Stimulated activated naive B cell treated with anti-CD40 and anti-IgM and Interleukin-4, amounts not matched to agents 10 μg/mL and 1 μg/mL and 100 μg/mL, for 72 hours (primary cell): Measurements from ENCODE around the gene SGSH.
"Not testable (repeated sequence)": the region's sequence is repeated elsewhere in the genome, so short reads cannot be mapped to it uniquely, and the experiment has no call there.

Experiments
- ATAC-seq, 2 donors: fragments of 150-1000 bp; cut with Tn5 transposase; replicated peaks; 2 replicates each; pipeline ENCODE4 v1.10.0; 2021; ENCODE audit warnings: moderate library complexity in 1 of 2
- DNase-seq: peaks from one replicate; pipeline ENCODE4 v3.0.0; 2021
- H3K27ac Mint-ChIP-seq: one replicate; pipeline ENCODE4 v1.8.0; 2022; ENCODE audit warnings: mild to moderate bottlenecking, mixed read lengths
- H3K27me3 Mint-ChIP-seq, 2 donors: one replicate each; pipeline ENCODE4 v1.8.0; 2022; ENCODE audit warnings: mixed read lengths in 2 of 2
- H3K36me3 Mint-ChIP-seq, 2 donors: one replicate each; pipeline ENCODE4 v1.8.0; 2022; ENCODE audit warnings: mixed read lengths in 2 of 2, mild to moderate bottlenecking in 1 of 2
- H3K4me1 Mint-ChIP-seq, 2 donors: one replicate each; pipeline ENCODE4 v1.8.0; 2022; ENCODE audit warnings: mixed read lengths in 2 of 2, mild to moderate bottlenecking in 1 of 2
- H3K4me3 Mint-ChIP-seq, 2 donors: one replicate each; pipeline ENCODE4 v1.8.0; 2022; ENCODE audit warnings: mild to moderate bottlenecking in 2 of 2, mixed read lengths in 2 of 2, moderate library complexity in 1 of 2
- H3K9me3 Mint-ChIP-seq, 2 donors: one replicate each; pipeline ENCODE4 v1.8.0; 2022; ENCODE audit warnings: mixed read lengths in 2 of 2, mild to moderate bottlenecking in 1 of 2

The SGSH gene

DNA sequence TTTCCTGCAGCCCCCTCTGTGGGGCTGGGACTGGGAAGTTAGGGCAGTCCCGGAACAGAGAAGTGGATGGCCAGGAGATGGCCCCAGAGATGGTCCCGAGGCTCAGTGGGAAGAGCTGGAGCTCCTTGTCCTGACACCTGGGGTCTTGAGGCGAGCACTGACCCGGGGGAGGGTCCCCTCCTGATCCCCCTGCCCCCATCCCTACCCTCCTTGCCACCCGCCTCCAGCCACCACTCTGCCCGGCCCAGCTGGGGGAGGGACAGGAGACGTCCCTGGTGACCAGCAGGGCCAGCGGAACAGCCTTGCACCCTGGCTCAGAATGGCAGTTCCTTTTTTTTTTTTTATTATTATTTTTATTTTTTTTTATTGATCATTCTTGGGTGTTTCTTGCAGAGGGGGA is 26.6 kb upstream of the SGSH start:
- Mint-ChIP-seq H3K36me3 (peaks cover 7 to 17% of the 10 kb centered on the region in 2 donors), H3K9me3 (no peaks in the 10 kb centered on the region), H3K4me1 (peaks cover 0 to 2% of the 10 kb centered on the region in 2 donors), H3K27ac (no peak overlapping the region), H3K27me3 (no peaks in the 10 kb centered on the region), H3K4me3 (no peak overlapping the region)
- ATAC-seq (no peak), DNase-seq (no peak)

DNA sequence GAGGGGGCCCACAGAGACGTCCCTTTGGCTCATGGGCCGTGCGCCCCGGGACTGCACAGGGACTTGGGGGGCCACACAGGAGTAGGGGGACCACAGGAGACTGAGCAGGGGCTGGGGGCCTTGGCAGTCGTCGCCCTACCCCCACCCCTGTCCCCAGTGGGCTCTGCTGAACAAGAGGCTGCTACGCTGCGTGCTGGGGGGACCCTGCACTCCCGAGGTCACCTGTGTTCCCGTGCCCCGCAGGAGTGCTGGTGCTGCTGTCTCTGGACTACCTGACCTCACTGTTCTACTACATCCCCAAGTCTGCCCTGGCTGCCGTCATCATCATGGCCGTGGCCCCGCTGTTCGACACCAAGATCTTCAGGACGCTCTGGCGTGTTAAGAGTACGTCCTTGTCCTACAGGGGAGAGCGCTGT is 26.1 kb upstream of the SGSH start:
- peaks cover 0 to 2% of the 10 kb centered on the region in 2 donors for H3K4me1 Mint-ChIP-seq
- H3K27ac Mint-ChIP-seq: no peak overlapping the region
- peaks cover 7 to 20% of the 10 kb centered on the region in 2 donors for H3K36me3 Mint-ChIP-seq
- H3K27me3 Mint-ChIP-seq: no peaks in the 10 kb centered on the region
- no peak for DNase-seq
- no peaks in the 10 kb centered on the region for H3K9me3 Mint-ChIP-seq
- ATAC-seq: no peak
- H3K4me3 Mint-ChIP-seq: no peak overlapping the region

DNA sequence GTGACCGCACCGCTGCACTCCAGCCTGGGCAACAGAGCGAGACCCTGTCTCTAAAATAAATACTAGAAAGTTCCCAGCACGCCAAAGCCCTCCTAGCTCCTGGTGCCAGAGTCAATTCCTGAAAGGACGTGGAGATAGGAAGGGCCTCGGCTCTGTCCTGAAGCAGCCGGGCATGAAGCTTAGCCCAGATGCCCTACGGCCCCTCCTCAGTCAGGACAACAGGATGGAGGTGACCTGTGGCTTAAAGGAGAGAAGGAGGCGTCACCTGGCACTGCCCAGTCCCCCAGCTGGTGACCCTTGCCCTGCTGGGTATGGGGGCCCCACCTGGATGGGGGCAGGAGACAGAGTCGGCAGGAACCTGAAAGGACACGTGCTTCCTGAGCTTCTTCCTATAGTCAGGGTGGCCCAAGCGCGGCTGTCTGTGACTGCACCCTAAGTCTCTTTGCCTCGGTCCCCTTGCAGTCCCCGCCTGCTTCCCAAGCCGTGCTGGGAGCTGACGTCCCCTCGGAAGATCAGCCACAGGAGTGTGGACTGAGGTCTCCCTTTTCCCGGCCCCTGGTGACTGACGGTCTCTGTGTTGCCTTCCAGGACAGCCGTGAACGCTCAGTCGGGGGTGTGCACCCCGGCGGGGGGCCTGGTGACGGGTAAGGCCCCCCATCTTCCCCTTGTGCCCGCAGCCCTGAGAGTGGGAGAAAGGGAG is 25.6 kb upstream of the SGSH start:
- peaks cover 7 to 22% of the 10 kb centered on the region in 2 donors for H3K36me3 Mint-ChIP-seq
- H3K9me3 Mint-ChIP-seq: no peaks in the 10 kb centered on the region
- H3K4me3 Mint-ChIP-seq: no peak overlapping the region
- no peak for DNase-seq
- peaks cover 0 to 2% of the 10 kb centered on the region in 2 donors for H3K4me1 Mint-ChIP-seq
- no peak for ATAC-seq
- no peak overlapping the region for H3K27ac Mint-ChIP-seq
- no peaks in the 10 kb centered on the region for H3K27me3 Mint-ChIP-seq

DNA sequence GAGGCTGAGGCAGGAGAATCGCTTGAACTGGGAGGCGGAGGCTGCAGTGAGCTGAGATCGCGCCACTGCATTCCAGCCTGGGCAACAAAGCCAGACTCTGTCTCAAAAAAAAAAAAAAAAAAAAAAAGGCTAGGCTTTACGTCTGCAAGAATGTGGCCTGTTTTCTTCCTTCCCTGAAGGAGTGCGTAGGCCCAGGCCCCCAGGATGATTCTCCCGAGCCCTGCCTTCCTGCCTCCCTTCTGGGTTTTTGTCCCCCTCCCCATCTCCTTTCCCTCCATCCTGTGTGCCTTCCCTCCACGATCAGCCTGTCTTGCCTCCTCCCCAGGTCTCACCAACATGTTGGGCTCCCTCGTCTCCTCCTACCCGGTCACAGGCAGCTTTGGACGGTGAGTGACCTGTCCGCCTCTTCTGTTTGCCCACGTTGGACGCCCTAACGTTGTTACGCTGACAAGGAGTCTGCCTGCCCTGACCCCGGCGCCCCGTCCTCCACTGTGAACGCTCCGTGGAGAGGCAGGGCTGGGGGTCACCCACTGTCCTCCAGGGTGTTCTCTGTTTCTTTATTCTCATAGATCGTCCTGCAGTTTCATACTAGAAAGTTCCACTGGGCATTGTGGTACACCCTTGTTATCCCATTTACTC is 24.9 kb upstream of the SGSH start:
- H3K9me3 Mint-ChIP-seq: no peaks in the 10 kb centered on the region
- H3K36me3 Mint-ChIP-seq: peaks cover 7 to 22% of the 10 kb centered on the region in 2 donors
- peaks cover 0 to 2% of the 10 kb centered on the region in 2 donors for H3K4me1 Mint-ChIP-seq
- DNase-seq (no peak), ATAC-seq (no peak)
- H3K27ac Mint-ChIP-seq: no peak overlapping the region
- no peaks in the 10 kb centered on the region for H3K27me3 Mint-ChIP-seq
- no peak overlapping the region for H3K4me3 Mint-ChIP-seq

DNA sequence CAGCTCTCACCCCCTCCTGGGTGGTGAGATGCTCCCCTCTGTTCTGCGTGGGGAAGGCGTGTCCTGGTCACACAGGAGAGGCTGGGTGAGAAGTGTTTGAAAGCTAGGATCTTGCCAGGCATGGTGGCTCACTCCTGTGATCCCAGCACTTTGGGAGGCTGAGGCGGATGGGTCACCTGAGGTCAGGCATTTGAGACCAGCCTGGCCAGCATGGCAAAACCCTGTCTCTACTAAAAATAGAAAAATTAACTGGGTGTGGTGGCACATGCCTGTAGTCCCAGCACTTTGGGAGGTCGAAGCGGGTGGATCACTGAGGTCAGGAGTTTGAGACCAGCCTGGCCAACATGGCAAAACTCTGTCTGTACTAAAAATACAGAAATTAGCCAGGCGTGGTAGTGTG is 24.3 kb upstream of the SGSH start:
- ATAC-seq, H3K4me1 Mint-ChIP-seq, DNase-seq, H3K27ac Mint-ChIP-seq, H3K4me3 Mint-ChIP-seq, H3K27me3 Mint-ChIP-seq, H3K9me3 Mint-ChIP-seq: not testable (repeated sequence)
- peaks cover 7 to 22% of the 10 kb centered on the region in 2 donors for H3K36me3 Mint-ChIP-seq

DNA sequence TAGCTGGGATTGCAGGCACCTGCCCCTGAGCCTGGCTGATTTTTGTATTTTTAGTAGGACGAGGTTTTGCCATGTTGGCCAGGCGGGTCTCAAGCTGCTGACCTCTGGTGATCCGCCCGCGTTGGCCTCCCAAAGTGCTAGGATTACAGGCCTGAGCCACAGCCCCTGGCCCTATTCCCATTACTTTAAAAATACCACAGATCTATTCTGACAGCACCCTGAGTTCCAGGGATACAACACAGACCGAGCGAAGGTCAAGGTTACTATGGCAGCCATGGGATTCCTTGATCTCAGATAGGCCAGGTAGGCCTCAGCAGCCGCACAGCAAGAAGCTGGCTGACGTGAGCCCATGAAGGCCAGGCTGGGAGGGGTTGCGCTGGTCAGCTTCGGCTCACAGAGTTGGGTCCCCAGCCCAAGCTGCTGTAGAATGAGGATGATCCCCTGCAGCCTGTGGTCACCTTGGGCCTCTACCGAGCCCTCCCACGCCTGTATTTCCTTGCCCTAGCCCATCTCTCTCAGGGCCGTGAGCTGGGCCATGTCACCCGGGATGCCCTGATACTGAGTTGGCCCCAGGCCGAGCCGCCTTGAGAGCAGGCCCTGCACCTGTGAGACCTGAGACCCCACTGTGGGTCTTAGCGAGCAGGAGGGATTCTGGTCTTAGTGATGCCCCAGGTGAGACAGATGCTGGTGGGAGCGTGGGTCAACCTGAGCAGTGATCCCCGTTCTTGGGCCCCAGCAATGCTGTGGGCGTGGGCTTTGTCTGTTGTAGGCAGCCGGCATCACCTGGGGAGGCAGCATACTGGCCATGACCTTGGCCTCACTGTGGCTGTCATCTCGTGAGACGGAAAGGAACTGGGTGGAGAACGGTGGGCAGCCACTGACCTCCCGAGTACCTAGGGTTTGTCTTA is 23.6 kb upstream of the SGSH start:
- H3K9me3 Mint-ChIP-seq: no peaks in the 10 kb centered on the region
- H3K36me3 Mint-ChIP-seq: peaks cover 7 to 22% of the 10 kb centered on the region in 2 donors
- H3K27ac Mint-ChIP-seq: no peak overlapping the region
- ATAC-seq (no peak), DNase-seq (no peak)
- H3K27me3 Mint-ChIP-seq: no peaks in the 10 kb centered on the region
- peaks cover 0 to 2% of the 10 kb centered on the region in 2 donors for H3K4me1 Mint-ChIP-seq
- no peak overlapping the region for H3K4me3 Mint-ChIP-seq

DNA sequence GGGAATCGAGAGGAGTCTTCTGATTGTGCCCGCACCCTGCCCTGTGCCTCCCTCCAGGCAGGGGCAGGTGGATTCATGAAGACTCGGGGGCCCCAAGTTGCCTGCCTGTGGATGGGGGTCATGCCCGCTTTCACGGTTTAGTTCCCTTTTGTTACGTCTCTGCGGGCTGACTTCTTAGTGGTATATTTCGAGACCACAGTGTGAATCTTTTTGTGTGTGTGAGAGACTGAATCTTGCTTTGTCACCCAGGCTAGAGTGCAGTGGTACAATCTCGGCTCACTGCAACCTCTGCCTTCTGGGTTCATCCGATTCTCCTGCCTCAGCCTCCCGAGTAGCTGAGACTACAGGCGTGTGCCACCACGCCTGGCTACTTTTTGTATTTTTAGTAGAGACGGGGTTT is 22.4 kb upstream of the SGSH start:
- no peak overlapping the region for H3K4me3 Mint-ChIP-seq
- no peak overlapping the region for H3K27ac Mint-ChIP-seq
- DNase-seq (no peak), ATAC-seq (no peak)
- peaks cover 0 to 2% of the 10 kb centered on the region in 2 donors for H3K4me1 Mint-ChIP-seq
- H3K9me3 Mint-ChIP-seq: no peaks in the 10 kb centered on the region
- H3K36me3 Mint-ChIP-seq: peaks cover 10 to 30% of the 10 kb centered on the region in 2 donors
- no peaks in the 10 kb centered on the region for H3K27me3 Mint-ChIP-seq

DNA sequence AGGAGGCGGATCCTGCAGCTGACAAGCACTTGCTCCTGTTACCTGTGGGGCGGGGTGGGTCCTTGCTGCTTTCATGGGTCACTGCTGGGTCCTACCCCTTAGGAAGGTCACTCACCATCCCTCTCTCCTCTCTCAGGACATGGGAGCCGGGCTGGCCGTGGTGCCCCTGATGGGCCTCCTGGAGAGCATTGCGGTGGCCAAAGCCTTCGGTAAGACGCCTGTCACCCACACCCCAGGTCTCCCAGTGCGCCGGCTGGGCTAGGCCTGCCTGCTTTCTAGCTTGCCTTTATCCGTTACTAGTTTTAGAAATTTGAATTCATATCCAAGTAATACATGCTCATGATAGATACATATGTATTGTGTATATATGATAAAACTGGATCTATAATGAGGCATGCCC is 17.3 kb upstream of the SGSH start:
- Mint-ChIP-seq H3K9me3 (peaks cover 7 to 8% of the 10 kb centered on the region in 2 donors), H3K4me3 (no peak overlapping the region), H3K27me3 (no peaks in the 10 kb centered on the region), H3K4me1 (no peaks in the 10 kb centered on the region), H3K27ac (no peak overlapping the region), H3K36me3 (peaks cover 32 to 43% of the 10 kb centered on the region in 2 donors)
- no peak for ATAC-seq
- no peak for DNase-seq

DNA sequence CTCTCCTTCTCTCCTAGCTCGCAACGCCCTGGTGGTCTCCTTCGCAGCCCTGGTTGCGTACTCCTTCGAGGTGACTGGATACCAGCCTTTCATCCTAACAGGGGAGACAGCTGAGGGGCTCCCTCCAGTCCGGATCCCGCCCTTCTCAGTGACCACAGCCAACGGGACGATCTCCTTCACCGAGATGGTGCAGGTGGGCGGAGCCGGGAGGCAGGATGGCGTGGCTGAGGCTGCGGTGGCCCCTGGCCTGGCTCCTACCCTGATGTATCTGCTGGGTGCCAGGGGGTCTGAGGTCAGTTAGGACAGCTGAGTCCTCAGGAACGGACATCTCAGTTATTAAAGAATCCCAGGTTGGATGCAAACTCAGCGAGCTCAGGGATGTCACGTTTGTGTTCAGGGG is 16.8 kb upstream of the SGSH start:
- no peak for ATAC-seq
- no peaks in the 10 kb centered on the region for H3K27me3 Mint-ChIP-seq
- peaks cover 7 to 12% of the 10 kb centered on the region in 2 donors for H3K9me3 Mint-ChIP-seq
- no peak overlapping the region for H3K4me3 Mint-ChIP-seq
- no peak for DNase-seq
- H3K4me1 Mint-ChIP-seq: no peaks in the 10 kb centered on the region
- no peak overlapping the region for H3K27ac Mint-ChIP-seq
- peaks cover 33 to 47% of the 10 kb centered on the region in 2 donors for H3K36me3 Mint-ChIP-seq

DNA sequence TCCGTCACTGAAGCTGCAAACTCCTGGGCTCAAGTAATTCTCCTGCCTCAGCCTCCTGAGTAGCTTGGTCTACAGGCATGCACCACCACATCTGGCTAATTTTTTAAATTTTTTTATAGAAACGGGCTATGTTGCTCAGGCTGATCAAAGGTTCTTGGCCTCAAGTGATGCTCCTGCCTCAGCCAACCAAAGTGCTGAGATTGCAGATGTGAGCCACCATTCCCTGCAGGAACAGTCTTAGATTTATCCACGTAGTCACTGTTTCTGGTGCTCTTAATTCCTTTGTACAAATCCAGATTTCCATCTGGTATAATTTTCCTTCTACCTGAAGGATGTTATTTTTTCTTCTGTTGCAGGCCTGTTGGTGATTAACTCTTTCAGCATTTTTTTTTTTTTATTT is 13.1 kb upstream of the SGSH start:
- no peak overlapping the region for H3K27ac Mint-ChIP-seq
- ATAC-seq: no peak
- peaks cover 11 to 15% of the 10 kb centered on the region in 2 donors for H3K9me3 Mint-ChIP-seq
- H3K36me3 Mint-ChIP-seq: peaks cover 40 to 48% of the 10 kb centered on the region in 2 donors
- no peaks in the 10 kb centered on the region for H3K4me1 Mint-ChIP-seq
- no peak for DNase-seq
- no peaks in the 10 kb centered on the region for H3K27me3 Mint-ChIP-seq
- no peak overlapping the region for H3K4me3 Mint-ChIP-seq

DNA sequence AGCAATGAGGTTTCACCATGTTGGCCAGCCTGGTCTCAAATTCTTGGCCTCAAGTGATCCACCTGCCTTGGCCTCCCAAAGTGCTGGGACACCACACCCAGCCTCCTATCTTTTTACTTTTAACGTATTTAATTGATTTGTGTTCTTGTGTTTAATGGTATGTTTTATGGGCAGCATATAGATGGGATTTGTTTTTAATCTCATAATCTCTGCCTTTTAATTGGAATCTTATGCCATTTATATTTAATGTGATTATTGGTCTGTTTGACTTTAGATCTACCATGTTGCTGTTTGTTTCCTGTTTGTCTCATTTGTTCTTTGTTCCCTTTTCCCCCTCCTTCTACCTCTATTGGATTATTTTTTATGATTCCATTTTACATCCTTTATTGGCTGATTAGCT is 12.3 kb upstream of the SGSH start:
- no peak for DNase-seq
- H3K27ac Mint-ChIP-seq: no peak overlapping the region
- no peaks in the 10 kb centered on the region for H3K4me1 Mint-ChIP-seq
- no peaks in the 10 kb centered on the region for H3K27me3 Mint-ChIP-seq
- H3K9me3 Mint-ChIP-seq: peaks cover 11 to 15% of the 10 kb centered on the region in 2 donors
- no peak overlapping the region for H3K4me3 Mint-ChIP-seq
- ATAC-seq: no peak
- peaks cover 35 to 43% of the 10 kb centered on the region in 2 donors for H3K36me3 Mint-ChIP-seq

DNA sequence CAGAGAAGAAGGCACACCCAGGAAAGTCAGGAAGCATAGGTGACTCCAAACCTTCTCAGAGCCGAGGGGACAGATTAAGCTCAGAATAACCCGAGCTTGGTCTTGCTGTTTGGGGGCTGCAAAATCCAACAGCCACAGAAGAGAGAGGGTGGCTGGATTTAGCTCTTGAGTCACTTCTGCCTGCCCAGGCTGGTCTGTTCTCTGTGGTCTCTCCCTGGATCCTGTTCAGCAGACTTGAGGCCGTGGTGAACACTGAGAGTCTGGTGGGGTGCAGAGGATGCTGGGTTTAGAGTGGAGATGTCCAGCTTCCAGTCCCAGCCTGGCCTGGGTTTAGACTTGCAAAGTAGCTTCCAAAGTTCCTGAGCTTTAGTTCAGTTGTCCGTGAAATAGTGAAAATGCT is 8.9 kb upstream of the SGSH start:
- no peak overlapping the region for H3K27ac Mint-ChIP-seq
- ATAC-seq (no peak), DNase-seq (no peak)
- H3K27me3 Mint-ChIP-seq: peaks cover 3 to 4% of the 10 kb centered on the region in 2 donors
- H3K9me3 Mint-ChIP-seq: peaks cover 8 to 15% of the 10 kb centered on the region in 2 donors
- no peak overlapping the region for H3K4me3 Mint-ChIP-seq
- H3K36me3 Mint-ChIP-seq: peaks cover 23 to 28% of the 10 kb centered on the region in 2 donors
- H3K4me1 Mint-ChIP-seq: peaks cover 2% of the 10 kb centered on the region in 2 donors

DNA sequence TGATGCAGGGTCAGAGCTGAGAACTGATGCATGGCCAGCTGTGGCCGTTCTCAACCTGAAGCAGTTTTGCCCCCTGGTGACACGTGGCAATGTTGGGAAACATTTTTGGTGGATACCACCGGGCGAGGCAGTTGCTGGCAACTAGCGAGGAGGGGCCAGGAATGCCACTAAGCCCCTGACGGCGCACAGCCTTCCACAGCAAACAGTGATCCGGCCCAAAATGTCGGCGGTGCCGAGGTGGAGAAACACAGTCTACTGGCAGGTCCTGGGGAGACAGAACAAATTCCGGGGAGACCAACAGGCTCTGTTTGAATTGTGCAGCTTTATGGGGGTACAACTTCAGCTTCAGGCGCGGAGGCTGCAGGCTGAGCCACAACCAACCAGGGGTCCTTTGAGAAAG is 8.3 kb upstream of the SGSH start:
- peaks cover 5 to 6% of the 10 kb centered on the region in 2 donors for H3K27me3 Mint-ChIP-seq
- no peak overlapping the region for H3K4me3 Mint-ChIP-seq
- ATAC-seq: no peak
- peaks cover 21 to 28% of the 10 kb centered on the region in 2 donors for H3K36me3 Mint-ChIP-seq
- H3K27ac Mint-ChIP-seq: no peak overlapping the region
- peaks cover 8 to 13% of the 10 kb centered on the region in 2 donors for H3K9me3 Mint-ChIP-seq
- peaks cover 4 to 5% of the 10 kb centered on the region in 2 donors for H3K4me1 Mint-ChIP-seq
- DNase-seq: no peak

DNA sequence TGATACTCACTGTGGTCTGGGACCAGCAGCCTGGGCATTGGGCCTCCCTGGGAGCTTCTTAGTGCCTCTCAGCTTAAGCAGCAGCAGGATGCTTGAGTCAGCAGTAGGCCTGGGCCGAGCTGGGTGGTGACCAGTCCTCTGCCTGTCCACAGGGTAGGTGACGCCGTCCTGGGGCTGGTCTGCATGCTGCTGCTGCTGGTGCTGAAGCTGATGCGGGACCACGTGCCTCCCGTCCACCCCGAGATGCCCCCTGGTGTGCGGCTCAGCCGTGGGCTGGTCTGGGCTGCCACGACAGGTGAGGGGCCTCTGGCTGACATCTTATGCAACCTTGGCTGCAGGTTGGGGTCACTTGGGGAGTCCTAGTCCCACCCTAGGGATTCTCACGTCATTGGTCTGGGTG is 7.5 kb upstream of the SGSH start:
- no peak overlapping the region for H3K27ac Mint-ChIP-seq
- peaks cover 7 to 10% of the 10 kb centered on the region in 2 donors for H3K9me3 Mint-ChIP-seq
- peaks cover 5 to 9% of the 10 kb centered on the region in 2 donors for H3K4me1 Mint-ChIP-seq
- H3K4me3 Mint-ChIP-seq: no peak overlapping the region
- H3K36me3 Mint-ChIP-seq: peaks cover 19 to 26% of the 10 kb centered on the region in 2 donors
- H3K27me3 Mint-ChIP-seq: peaks cover 5 to 6% of the 10 kb centered on the region in 2 donors
- DNase-seq (no peak), ATAC-seq (no peak)
